Embryonic facial prominence (tissue), 1 donor: ENCODE data around the gene REG4.
"Not testable (repeated sequence)": the region's sequence is repeated elsewhere in the genome, so short reads cannot be mapped to it uniquely, and the experiment has no call there.

Source experiments
- DNase-seq: peaks from one replicate; pipeline ENCODE4 v3.0.0-alpha.2; 2016; ENCODE audit errors: extremely low spot score

The REG4 gene

DNA sequence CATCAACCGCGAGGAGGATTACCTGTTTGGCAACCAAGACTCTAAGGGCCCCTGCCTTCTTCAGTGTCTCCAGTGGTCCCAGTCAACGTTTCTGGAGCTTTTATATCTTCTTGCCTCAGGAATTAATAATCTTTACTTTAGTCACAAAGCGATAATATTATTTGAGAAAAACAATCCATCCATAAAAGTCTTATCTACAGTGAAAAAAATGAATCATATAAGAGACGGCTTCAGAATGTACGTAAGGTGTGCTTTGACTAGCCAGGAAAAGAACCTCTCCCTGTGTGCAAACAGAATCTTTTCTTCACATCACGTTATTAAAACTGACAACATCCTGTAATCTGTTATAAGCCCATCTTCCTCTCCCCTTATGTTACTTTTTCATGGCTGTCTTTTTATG is at the start of gene REG4:
TSS of gene REG4 (minus strand) at position 74 of the 400 bp plus-strand sequence. CDS start 2,691 bp downstream, outside the sequence.
- no peak for DNase-seq

DNA sequence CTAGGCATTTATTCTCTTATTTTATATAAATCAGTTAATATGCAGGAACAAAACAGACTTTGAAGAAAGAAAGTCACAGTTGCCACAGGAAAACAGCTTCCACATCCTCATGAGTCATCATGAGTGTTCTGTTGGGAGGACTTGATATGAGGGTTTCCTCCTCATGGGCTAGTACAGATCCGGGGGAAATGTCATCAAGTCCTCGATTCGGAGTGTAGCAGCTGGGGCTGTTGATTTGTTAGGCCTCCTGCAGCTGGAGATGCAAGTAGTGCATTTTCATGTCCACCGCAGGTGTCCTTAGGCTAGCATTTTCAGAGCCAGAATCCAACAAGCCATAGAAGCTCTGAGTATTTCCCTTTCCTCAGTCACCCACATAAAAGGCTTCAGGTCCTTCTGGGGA is 48.4 kb upstream of the REG4 start:
- no peak for DNase-seq

DNA sequence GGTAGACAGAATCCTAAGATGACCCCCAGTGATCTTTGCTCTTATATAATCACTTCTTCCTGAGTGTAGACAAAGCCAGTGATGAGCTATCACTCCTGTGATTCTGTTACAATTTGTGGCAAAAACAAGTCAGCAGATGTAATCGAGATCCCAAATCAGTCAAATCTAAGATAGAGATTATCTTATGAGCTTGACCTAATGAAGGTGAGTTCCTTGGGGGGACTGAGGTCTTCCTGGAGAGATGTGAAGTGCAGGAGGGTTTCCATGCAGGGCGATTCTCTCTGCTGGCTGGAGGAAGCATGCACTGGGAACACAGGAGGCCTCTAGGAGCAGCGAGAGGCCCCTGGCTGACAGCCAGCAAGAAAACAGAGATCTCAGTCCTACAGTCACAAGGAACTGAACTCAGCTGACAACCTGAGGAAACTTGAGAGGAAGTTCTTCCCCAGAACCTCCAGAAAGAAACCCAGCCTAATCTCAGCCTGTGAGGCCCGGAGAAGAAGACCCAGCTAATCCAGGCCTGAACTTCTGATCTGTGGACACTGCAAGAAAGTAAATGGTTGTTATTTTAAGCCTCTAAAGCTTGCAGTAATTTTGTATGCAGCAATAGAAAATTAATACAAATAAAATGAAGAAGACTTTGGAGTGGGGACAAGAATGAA is 47.4 kb upstream of the REG4 start:
- DNase-seq: not testable (repeated sequence)

DNA sequence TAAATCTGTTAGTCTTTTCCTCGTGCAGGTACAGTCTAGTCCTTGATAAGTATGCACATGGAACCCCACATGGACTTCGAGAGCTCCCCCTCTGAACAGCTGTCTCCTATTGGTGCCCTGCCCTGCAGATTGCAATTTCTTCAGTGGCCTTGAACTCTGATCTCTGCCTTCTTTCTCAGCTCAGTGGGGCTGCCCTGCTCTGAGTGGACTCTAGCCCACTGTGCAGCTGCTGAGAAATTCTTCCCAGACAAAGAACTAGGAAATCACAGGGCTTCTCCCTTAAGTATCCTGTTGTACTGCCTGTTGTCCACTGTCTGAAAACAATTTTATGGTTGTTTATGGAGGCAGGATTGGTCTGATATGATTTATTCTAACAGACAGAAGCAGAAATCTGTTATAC is 46.9 kb upstream of the REG4 start:
- no peak for DNase-seq

DNA sequence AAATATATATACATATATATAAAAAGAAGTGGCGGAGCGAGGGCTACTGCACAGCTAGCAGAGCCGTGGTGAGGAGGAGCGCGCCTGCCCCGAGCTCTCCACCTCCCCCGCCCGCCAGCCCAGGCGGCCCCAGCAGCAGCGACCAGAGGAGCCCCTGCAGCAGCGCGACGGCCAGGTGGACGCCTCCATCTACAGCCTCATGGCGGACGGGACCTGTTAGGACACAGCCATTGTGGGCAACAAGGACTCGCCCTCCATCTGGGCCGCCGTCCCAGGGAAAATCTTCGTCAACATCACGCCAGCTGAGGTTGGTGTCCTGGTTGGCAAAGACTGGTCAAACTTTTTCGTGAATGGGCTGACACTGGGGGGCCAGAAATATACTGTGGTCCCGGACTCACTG is 41.9 kb upstream of the REG4 start:
- DNase-seq: no peak

DNA sequence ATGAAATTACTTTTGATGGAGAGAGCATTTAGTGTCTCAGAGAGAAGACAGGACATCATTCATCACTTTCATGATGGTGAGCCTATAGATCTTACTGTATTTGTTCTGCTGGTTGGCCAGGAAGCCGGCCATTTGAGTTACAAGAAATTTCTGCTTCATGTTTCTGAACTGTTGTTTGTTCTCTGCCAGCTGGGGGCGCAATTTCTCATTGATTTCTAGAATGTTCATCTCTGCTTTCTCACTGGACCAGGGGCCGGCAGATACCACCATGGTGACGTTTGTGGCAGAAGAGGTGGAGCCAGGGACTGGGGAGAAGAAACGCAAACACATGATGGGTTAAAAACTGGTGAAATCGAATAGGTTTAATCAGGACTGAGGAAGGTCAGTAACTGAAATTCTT is 32.9 kb upstream of the REG4 start:
- DNase-seq: not testable (repeated sequence)

DNA sequence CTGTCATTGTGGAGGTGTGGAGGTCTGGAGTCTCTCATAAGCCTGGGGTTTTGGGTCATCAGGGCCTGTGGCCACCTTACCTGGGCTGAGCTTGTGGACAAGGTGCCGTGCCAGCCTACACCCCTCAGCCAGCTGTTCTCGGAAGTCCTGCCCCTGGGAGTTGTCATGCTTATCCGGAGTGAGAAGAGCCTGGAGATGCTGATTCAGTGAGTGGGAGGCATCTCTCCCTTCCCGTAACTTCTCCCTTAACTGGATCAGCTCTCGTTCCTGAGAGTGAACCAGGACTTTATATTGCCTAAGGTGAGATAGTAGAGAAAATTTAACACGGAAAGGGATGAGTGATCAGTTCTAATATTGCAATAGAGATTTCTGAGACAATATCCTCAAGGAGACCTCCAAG is 30.0 kb upstream of the REG4 start:
- DNase-seq: no peak

DNA sequence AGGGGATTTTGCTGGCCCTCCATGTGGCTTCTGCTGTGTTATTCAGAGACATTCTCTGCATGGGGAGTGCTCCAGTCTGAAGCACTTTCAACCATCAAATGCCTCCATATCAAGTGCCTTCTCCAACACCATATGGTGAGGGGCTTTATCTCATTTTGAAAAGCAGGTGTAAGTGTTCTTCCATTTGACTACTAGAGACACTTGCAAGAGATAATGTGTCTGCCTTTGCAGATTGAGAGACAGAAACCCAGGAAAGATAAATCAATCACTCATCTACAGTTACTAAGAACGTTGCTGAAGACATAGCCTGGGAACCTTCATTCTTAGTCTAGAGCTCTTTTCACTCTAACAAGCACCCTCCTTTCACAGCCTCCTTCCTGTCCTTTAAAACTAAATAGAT is 29.5 kb upstream of the REG4 start:
- no peak for DNase-seq

DNA sequence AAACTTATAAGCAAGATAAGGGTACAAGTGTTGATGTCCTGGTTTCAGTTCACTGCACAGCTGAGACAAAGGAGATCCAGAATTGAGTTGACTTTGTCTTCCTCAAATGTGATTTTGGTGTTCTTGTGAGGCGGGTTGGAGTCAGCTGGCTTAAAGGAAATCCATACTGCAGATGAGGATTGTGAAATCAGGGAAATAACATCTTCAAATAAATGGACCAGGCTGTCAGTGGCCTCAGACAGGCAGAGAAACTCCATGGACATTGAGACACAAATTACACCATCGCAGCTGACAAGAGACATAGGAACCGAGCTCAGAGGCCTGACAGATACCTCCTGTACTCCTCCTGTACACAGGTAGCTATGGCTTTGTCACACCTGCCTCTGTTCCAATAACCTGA is 27.0 kb upstream of the REG4 start:
- DNase-seq: no peak

DNA sequence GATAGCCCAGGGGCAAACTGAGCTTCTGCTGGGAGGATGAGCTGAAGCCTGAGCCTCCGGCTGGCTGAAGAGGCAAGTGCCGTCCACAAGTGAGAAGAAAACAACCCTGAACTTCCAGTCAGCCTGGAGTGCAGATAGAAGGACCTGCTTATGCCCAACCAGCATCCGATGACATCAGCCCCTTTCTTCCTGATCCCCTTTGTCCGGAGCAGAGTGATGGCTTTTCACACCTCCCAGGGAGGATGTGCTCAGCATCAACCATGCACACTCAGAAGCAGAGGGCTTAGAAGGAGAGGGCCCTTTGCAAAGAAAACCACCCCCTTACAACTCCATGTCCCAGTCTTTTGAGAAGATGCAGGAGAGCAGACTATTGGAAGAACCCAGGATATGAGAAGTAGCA is 23.7 kb upstream of the REG4 start:
- no peak for DNase-seq

DNA sequence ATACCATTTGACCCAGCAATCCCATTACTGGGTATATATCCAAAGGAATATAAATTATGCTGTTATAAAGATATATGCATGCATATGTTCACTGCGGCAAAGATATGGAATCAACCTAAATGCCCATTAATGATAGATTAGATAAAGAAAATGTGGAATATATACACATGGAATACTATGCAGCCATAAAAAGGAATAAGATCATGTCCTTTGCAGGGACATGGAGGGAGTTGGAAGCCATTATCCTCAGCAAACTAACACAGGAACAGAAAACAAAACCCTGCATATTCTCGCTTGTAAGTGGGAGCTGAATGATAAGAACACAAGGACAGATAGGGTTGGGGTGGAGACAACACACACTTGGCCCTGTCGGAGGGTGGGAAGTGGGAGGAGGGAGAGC is 19.8 kb upstream of the REG4 start:
- DNase-seq: no peak

DNA sequence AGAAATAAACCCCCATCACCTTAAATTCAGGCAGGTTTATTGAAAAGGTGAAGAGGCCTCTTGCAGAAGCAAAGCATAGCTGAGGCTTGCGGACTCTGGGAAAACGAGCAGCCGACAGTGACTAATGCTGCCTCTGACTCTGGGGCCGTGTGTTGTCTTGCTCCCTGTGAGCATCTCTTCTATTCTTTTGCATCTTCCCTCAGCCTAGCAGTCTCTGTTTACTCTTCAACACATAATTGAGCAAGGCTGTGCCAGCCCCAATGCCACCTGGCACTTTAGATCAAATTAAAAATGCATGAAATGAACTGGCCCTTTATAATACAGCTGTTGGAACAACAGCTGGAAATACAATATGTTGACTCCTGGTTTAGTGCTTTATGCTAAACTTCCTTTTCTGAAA is 18.4 kb upstream of the REG4 start:
- DNase-seq: no peak

DNA sequence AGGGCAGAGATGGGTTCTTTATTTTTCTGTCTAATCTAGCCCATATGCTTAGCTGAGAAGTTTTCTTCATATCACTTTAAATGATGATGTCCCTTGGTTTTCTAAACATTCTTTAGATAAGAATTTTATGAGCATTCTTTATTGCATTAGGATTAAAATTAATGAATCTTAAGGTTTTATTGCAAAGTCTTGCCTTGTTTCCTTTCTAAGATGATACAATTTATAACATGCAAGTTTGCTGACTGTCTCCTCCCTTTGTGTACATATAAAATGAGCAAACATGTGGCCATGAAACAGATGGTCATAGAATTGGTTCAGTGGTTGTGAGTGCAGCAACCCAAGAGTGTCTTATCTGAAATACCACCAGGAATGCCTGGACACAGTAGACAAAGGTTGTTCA is 17.7 kb upstream of the REG4 start:
- not testable (repeated sequence) for DNase-seq

DNA sequence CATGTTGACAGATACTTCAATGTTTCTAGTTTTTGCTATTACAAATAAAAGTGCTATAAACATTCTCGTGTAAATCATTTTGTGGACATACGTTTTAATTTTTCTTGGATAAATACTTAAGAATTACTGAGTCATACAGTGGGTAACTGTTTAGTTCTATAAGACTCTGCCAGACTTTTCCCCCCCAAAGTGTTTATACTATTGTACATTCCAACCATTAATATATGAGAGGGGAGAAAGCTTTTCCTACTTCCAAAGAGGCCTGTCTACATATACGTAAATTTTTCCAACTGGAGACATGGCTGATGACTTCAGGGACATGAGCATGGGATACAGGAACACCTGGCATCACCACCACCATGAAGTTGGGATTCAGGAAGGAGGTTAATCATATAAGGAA is 17.0 kb upstream of the REG4 start:
- DNase-seq: no peak

DNA sequence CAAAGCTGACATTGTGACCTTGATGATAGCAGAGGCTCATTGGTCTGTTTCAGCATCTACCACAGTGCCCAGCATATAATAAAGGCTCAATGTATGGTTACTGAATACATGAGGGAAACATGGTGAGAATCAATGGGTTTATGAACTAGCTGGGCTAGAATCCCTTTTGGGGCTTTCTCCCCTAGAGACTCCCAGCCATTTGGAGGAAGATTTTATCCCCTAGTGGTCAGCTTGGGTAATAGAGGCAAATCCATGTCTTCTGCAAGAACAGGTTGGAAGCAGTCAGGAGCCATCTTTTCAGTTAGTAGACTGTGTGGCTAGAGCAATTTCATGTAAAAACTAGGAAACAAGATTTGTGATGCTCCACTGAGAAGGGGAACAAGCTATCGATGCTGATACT is 15.8 kb upstream of the REG4 start:
- DNase-seq: no peak

DNA sequence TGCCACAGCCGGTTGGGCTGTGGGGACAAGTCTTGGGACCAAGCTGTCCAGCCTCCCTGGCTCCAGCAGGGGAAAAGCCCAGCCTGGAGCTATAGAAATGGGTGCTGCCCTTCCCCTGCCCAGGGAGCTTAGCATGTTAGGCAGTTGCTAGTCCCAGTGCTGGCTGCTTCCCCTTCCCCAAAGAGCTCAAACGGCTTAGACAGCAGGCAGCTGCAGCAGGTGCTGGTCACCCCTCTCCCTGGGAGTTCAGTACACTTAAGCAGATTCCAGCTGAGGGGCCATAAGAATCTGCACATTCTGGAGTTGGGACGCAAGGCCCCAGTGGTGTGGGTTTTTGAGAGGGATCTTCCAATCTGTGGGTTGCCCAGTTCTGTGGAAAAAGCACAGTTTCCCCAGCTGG is 11.1 kb upstream of the REG4 start:
- DNase-seq: no peak

DNA sequence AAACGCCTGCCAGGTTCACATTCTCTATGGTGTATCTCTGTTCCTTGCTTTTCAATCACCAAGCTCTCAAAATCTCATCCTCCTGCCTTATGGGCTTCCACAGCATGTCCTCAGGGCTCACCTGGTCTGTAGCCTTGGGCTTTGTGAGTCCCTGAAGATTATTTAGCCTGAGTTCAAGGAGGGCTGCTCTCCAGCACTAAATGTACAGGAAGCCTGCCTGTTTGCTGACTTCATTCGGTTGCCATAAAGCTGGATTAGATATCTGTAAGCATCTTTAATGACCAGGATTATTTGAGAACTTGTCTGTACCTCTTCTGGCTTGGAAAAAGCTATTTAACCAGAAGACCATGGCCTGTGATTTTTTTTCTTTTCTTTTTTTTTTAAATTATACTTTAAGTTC is 6.9 kb upstream of the REG4 start:
- no peak for DNase-seq

DNA sequence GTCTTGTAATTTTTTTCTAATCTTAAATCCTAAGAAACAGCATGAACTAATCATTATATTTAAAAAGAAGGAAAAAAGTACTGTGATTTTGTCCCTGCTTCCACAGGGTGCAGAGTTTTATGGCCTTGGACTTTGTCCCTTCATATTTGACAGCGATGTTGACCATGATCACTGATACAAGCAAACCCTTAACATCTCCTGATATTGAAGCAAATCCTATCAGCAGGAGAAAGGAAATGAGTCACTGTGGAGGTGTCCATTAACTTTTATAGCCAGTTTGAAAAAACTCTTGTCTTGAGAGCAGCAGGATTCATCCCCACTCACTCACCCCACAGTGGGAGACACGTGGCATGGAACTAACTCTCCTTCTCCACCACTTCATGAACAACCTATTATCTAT is 5.1 kb upstream of the REG4 start:
- DNase-seq: no peak

DNA sequence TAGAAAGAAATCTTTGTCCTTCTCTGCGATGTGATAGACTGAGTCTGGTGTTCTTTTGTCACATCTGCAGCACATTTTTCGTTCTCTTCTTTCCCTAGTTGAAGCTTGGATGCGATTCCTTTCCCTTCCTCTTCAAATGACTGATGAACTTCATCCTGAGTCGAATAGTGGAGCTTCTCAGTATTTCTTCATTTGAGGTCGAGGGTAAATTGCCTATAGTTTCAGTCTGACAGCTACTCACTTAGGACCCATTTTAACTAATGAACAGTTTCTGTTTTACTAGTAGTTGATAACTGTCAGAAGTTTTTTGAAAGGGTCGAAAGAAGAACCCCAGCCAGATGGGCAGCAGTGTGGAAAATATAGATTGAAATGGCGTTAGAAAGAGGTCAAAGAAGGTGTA is 4.7 kb upstream of the REG4 start:
- DNase-seq: no peak

DNA sequence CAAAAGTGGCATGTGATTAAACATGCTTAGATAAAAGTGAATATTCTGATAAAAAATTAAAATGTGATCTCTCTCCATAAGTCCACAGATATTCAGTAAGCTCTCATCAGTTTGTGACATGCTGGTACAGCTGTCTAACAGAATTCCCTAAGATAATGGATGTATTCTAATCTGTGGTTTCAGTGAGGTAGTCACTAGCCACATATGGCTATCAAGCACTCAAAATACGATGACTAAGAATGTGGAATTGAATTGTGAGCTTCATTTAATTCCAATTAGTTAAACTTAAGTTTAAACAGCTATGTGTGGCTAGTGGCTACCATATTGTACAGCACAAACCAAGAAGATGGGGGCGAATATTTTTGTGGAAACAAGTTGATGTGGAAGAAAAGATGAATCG is 4.1 kb upstream of the REG4 start:
- no peak for DNase-seq

DNA sequence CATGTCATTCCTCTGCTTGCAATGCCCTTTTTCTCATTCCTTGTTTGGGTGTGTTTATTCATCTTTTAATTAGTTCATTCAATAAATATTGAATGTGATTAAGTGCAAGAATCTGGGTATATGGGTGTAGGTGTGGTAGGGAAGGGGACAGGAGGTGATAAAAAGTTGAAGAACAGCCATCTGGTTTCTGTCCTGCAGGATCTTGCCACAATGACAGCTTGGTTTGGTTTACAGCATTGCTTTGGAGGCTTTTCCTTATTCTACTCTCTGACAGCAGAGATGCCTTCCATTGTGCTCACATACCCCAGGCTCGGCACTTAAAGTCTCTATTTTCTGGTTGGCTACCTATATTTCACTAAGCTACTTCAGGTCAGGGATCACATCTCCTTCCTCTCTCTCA is 3.0 kb upstream of the REG4 start:
- no peak for DNase-seq

DNA sequence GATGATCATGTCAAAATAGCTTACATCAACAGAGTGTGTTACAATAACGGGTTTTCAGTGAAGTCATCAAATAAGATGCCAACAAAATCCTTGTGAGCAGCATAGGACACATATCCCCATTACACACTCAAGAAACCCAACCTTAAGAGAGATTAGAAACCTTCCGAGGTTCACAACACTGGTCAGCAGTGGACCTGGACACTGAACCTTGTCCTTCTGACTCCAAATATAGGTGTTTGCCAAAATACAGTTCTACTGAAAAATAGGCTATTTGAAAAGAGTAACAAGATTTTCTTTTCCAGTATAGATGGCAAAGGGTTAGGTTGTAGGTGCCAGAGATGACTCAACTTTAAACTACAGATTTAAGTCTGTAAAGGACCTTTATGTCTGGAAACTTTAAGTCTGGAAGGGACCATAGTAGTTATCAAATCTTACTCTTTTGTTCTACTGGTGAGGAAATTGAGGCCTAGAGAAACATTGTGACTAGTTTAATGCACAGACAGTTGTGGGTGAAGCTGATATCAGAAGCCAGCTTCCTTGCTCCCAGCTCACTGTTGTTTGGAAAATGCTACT is 811 bp upstream of the REG4 start:
- DNase-seq: no peak

DNA sequence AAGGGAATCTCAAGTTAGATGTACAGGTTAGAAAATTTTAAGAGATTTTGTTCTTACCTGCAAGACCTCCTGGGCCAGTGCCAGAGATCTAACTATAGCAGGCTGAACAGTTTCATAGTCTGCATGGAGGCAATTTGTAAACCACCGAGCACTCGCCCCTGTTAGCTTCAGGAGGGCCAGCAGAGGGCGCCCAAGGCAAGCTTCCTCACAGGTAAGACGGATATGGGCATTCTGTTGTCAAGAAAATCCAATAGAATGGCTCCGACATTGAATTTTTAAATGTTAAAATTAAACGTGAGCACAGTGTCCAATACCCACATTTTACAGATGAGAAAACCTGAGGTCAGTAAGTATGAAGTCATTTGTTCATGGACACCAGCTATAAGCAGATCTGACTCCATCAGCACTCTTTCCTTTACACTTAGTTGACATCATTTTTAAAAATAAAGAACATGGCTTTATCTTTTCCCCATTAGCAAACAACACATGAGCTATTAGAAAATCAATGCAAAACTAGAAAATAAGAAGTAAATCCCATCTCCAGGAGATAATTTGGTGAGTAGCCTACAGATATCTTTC is 2.2 kb downstream of the REG4 start:
- DNase-seq: peak; percentile 62

DNA sequence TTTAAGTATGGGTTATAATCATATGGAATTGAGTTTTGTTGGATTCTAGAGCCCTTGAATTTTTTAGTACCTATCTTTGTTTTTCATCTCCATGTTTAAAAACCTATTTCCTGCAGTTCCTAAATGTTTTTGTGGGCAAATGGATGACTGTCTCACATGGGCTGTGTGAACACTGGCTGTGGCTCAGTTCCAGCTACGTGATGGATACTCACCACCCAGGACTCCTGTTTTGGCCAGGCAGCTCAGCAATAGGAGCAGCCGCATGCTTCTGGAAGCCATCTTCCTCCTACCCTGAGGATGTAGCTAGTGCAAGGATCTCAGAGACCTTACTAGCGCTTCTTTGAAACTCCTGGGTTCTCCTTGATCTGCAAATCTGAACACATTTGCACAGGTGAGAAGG is 2.8 kb downstream of the REG4 start:
- no peak for DNase-seq
